GM18867 (cell line): Measurements from ENCODE around the gene CTIF.
"Not testable (repeated sequence)": the region's sequence is repeated elsewhere in the genome, so short reads cannot be mapped to it uniquely, and the experiment has no call there.

ENCODE experiments used
- ATAC-seq: cut with Tn5 transposase; IDR thresholded peaks from one replicate; pipeline ENCODE4 v1.9.1; 2021; ENCODE audit warnings: mild to moderate bottlenecking, moderate library complexity; ENCODE audit not compliant: unreplicated experiment

The CTIF gene

GRCh38 chr18:48857023-48857694 lies 318.3 kb downstream of the CTIF start:
- no peak for ATAC-seq

- ATAC-seq, result no peak
These were observed 319.8 kb downstream of the CTIF start for GRCh38 chr18:48858676-48859075.

DNA sequence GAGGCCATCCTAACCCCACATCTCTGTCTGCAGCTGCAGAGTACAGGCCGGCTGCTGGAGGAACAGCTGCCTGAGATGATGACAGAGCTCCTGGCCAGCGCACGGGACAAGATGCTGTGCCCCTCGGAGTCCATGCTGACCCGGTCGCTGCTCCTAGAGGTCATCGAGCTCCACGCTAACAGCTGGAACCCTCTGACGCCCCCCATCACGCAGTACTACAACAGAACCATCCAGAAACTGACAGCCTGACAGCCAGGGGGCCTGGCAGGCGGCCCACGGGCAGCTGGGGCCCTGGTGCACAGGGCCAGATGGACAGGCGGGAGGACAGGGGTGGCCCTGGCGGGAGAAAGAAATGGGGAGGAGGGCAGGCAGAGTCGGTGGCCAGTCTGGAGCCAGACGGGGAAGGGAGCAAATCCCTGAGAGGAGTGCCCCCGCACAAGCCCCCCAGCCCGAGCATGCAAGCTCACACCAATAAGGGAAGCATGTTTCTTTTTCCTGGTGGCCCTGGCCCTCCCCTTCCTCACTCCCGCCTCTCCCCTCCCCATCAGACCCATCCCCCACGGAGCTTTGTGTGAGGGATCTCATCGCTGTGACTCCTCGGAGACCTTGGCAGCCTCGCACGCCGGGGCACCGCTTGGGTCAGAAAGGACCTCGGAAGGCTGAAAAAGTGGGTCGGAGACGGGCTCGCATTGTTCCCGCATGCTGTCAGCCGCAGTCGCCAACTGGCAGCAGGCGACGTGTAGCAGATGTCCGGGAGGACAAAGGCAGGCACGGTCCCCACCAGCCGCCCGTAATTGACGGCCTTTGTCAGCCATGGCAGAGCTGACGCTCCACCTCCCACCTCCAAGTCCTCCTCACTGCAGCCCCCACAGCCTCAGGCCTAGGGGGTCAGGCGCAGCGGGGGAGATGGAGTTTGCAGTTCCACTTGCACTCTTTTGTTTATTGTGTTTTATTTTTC lies 320.8 kb downstream of the CTIF start:
- no peak for ATAC-seq

- no peak for ATAC-seq
These were observed 321.7 kb downstream of the CTIF start for GRCh38 chr18:48860269-48861180.

DNA sequence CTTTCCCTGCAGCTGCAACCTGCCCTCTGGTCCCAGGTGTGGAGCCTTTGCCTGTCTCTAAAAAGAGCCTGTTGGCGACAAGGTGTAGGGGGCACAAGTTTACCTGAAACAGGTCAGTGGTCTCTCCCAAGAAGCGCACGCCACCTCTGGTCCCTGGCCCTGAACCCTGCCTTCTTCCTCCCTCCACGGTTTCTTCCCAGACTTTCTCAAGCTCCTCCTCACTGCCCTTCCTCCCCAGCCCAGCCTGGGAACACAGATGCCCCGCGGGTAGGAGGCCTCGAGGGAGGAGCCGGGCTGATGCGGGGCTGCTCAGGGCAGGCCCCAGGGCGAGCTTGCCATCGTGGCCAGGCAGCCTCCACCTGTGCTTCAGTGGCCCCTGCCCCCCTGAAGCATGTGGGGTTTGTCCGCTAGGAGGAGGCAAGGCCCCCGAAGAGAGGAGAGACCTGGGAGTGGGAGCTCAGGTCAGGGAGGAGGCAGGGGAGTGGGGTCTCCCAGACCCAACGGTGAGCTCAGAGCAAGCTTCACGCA lies 322.4 kb downstream of the CTIF start:
- ATAC-seq, result no peak

GRCh38 chr18:48862132-48862531 lies 323.3 kb downstream of the CTIF start:
- ATAC-seq, result no peak

- no peak for ATAC-seq
These were observed 323.9 kb downstream of the CTIF start for GRCh38 chr18:48862678-48863270.

GRCh38 chr18:48863432-48864065 lies 324.7 kb downstream of the CTIF start:
- no peak for ATAC-seq

DNA sequence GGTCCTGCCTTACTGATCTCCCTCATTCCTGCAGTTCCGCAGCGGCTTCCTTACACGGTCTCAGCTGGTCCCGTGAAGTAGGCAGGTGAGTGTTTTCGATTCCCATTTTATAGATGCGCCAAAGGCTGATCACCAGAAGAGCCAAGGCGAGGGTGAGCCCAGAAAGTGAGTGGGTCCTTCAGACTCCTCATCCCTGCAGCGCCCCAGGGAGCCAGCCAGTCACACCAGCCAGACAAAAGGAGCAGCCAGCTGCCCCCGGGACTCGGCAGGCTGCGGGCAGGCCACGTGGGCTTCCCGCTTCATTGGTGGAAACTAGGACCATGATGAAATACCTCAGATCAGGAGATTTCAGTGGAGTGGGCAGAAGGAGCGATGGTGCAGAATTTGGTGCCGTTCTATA lies 326.0 kb downstream of the CTIF start:
- ATAC-seq, result no peak

GRCh38 chr18:48866028-48866733 lies 327.4 kb downstream of the CTIF start:
- no peak for ATAC-seq

DNA sequence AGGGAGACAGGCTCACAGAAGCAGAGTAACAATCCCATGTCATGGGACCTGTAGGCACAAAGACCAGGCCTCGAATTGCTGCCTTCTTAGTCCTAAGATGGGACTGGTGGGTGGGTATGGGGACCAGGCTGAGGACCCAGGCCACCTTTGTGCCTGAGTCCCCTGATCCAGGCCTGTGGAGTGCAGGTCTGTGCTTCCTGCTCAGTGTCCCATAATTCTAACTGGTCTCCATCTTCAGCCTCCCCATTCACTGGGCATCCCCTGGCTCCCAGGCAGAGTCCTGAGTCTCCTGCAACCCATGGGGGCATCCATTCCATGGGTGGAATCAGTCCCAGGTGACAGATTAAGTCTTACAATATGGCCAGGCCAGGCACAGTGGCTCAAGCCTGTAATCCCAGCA lies 328.0 kb downstream of the CTIF start:
- ATAC-seq, result no peak

- ATAC-seq, result no peak
These were observed 329.1 kb downstream of the CTIF start for GRCh38 chr18:48867978-48868377.

DNA sequence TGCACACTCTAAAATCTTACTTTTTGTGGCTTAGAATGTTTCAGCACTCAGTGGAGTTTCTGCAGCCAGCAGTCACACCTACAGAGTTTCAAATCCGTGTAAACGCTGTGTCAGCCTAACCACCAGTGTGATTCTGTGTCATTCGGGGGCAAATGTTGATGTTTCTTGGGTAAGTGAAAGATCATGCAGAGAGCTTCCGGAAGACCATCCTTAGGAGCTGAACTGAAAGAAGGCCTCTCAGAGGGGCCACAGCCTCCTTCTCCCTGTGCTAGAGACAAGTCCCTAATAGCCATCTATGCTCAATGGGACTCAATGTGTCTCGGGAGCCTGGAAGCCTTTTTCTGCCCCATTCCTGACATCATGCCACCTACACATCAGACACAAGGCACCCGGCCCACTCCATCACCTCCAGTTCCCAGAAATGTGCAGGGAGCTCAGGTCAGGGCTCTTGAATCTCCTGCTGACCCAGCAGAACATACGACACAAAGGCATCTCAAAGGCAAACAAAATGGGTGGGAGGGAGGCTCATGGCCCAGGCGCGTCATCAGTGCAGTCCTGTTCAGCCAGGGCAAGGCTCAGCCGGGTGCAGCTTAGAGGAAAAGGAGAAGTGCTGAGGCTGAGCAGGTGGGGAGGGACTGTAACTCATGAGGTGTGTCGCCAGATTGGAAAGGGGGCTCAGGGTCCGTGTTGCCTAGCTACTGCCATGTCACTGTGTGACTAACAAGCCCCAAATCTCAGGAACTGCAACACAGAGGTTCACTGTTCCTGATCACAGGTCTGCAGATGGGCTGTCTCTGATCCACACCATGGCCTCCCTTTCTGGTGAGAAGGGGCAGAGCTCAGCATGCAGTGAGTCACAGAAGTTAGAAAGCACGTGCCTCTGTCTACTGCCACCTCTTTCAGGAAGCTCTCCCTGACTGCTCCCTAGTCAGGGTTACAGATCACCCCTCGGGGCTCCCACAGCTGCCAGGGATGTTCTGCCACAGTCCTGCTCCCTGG lies 329.9 kb downstream of the CTIF start:
- peak; percentile 84 for ATAC-seq

DNA sequence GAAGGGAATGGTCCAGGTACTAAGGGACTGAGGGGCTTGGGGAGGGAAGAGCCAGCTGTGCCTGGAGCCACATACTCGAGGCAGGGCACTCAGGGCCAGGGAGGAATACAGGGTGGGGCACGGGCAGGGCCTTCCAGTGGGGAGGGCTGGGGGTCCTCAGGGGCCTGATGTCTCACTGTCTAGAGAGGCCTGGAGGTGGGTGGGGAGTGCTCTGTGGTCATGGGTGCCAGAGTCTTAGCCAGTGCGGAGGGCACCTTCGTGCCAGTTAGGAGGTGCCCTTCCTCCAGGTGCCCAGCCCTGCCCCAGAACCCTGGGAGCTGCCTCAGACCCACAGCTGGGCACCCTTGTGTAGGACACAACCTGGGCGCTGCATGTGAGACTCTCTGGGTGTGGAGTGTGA lies 330.8 kb downstream of the CTIF start:
- no peak for ATAC-seq

- not testable (repeated sequence) for ATAC-seq
These were observed 332.1 kb downstream of the CTIF start for GRCh38 chr18:48870926-48871325.

GRCh38 chr18:48871391-48872166 lies 332.7 kb downstream of the CTIF start:
- ATAC-seq, result no peak
